Neural cell (in vitro differentiated cells): ENCODE measurements around the gene FYN. TPM values are rescaled to one million over a fixed set of nuclear protein-coding genes. Genes with fewer than 3 reads are reported as not detected.

ENCODE experiments used
- H2AFZ ChIP-seq: fragments of 200-600, 300-800 bp; sonication (generic), shearing (Covaris generic); 2 replicates; pipeline ENCODE4 v1.6.0; 2014; ENCODE audit warnings: low read depth, mild to moderate bottlenecking, antibody characterized with exemption, low read length, moderate library complexity
- H3F3A ChIP-seq: fragments of 200-600 bp; shearing (Covaris generic); 2 replicates; pipeline ENCODE4 v1.6.1; 2016; ENCODE audit warnings: mild to moderate bottlenecking, moderate library complexity, mixed read lengths, antibody characterized with exemption, low read length; ENCODE audit not compliant: insufficient read depth, poor library complexity, severe bottlenecking
- H3K27ac ChIP-seq: fragments of 200-600, 300-800 bp; sonication (generic), shearing (Covaris generic); 2 replicates; pipeline ENCODE4 v1.5.1; 2014; ENCODE audit warnings: mild to moderate bottlenecking, low read length, moderate library complexity
- H3K27me3 ChIP-seq: fragments of 300-800, 200-600 bp; sonication (generic), shearing (Covaris generic); 2 replicates; pipeline ENCODE4 v1.6.0; 2014; ENCODE audit warnings: mild to moderate bottlenecking, low read depth, low read length, moderate library complexity; ENCODE audit not compliant: insufficient read depth
- H3K36me3 ChIP-seq: fragments of 300-800, 200-600 bp; sonication (generic), shearing (Covaris generic); 2 replicates; pipeline ENCODE4 v1.5.1; 2014; ENCODE audit warnings: mild to moderate bottlenecking, antibody characterized with exemption, low read length, moderate library complexity; ENCODE audit not compliant: insufficient read depth
- H3K4me2 ChIP-seq: fragments of 300-800, 200-600 bp; sonication (generic), shearing (Covaris generic); 2 replicates; pipeline ENCODE4 v1.6.0; 2014; ENCODE audit warnings: mild to moderate bottlenecking, low read length
- H3K4me3 ChIP-seq: fragments of 300-800, 200-600 bp; sonication (generic), shearing (Covaris generic); 2 replicates; pipeline ENCODE4 v1.5.1; 2014; ENCODE audit warnings: mild to moderate bottlenecking, low read length, moderate library complexity
- H3K79me2 ChIP-seq: fragments of 200-600 bp; shearing (Covaris generic); replicated peaks from 2 replicates; pipeline ENCODE4 v1.6.0; 2014; ENCODE audit warnings: mild to moderate bottlenecking, low read length, moderate library complexity; ENCODE audit not compliant: insufficient read depth
- H3K9ac ChIP-seq: fragments of 300-800, 200-600 bp; sonication (generic), shearing (Covaris generic); 2 replicates; pipeline ENCODE4 v1.6.1; 2016; ENCODE audit warnings: mild to moderate bottlenecking, low read length, mixed read lengths
- H3K9me2 ChIP-seq: fragments of 200-600 bp; shearing (Covaris generic); 2 replicates; pipeline ENCODE4 v1.6.1; 2016; ENCODE audit warnings: mild to moderate bottlenecking, low read length, mixed read lengths; ENCODE audit not compliant: insufficient read depth
- H3K9me3 ChIP-seq: fragments of 200-600, 300-800 bp; sonication (generic), shearing (Covaris generic); 2 replicates; pipeline ENCODE4 v1.6.1; 2016; ENCODE audit warnings: mild to moderate bottlenecking, mixed run types, low read length, moderate library complexity, mixed read lengths
- H4K20me1 ChIP-seq: fragments of 200-600 bp; shearing (Covaris generic); 2 replicates; pipeline ENCODE4 v1.6.1; 2016; ENCODE audit warnings: mild to moderate bottlenecking, mixed run types; ENCODE audit not compliant: insufficient read depth
- EP300 ChIP-seq: fragments of 450-650 bp; conservative IDR thresholded peaks from 2 replicates; pipeline ENCODE4 v1.6.1; 2014; ENCODE audit warnings: antibody characterized with exemption, mild to moderate bottlenecking, moderate library complexity; ENCODE audit not compliant: poor library complexity, severe bottlenecking
- EZH2 ChIP-seq: fragments of 200-600, 300-800 bp; shearing (Covaris generic), sonication (generic); IDR thresholded peaks from 2 replicates; pipeline ENCODE4 v1.6.1; 2014; ENCODE audit warnings: antibody characterized with exemption, low read length, borderline replicate concordance, mild to moderate bottlenecking; ENCODE audit not compliant: insufficient read depth, poor library complexity, severe bottlenecking
- MXI1 ChIP-seq: fragments of 450-650 bp; conservative IDR thresholded peaks from 2 replicates; pipeline ENCODE4 v1.6.1; 2014; ENCODE audit warnings: antibody characterized with exemption, mild to moderate bottlenecking; ENCODE audit not compliant: poor library complexity, severe bottlenecking
- POLR2AphosphoS5 ChIP-seq: IDR thresholded peaks from 2 replicates; pipeline ENCODE4 v1.6.1; 2012
- RAD21 ChIP-seq: fragments of 450-650 bp; conservative IDR thresholded peaks from 2 replicates; pipeline ENCODE4 v1.6.1; 2014; ENCODE audit warnings: antibody characterized with exemption, mild to moderate bottlenecking, moderate library complexity
- SMC3 ChIP-seq: fragments of 450-650 bp; conservative IDR thresholded peaks from 2 replicates; pipeline ENCODE4 v1.6.1; 2014; ENCODE audit warnings: antibody characterized with exemption, mild to moderate bottlenecking, moderate library complexity; ENCODE audit not compliant: poor library complexity
- TAF1 ChIP-seq: IDR thresholded peaks from 2 replicates; pipeline ENCODE4 v1.6.1; 2012; ENCODE audit warnings: low read depth
- polyA plus RNA-seq: library from polyadenylated mRNA; depleted of rRNA; stranded (reverse); fragments of >200 nt; gene quantifications from 2 replicates; pipeline ENCODE4 v1.2.3, GENCODE V29; 2014
- TF ChIP-seq, protein P1 (sequence below): fragments of 450-650 bp; IDR thresholded peaks from 2 replicates; pipeline ENCODE4 v1.5.1; 2014; ENCODE audit warnings: antibody characterized with exemption, mild to moderate bottlenecking, moderate library complexity; ENCODE audit not compliant: poor library complexity, severe bottlenecking
- TF ChIP-seq, protein P2 (sequence below): IDR thresholded peaks from 2 replicates; pipeline ENCODE4 v1.6.1; 2012; ENCODE audit warnings: borderline replicate concordance

FYN gene
- polyA plus RNA-seq, 1 donor from 2014 or later, result 277 TPM

DNA sequence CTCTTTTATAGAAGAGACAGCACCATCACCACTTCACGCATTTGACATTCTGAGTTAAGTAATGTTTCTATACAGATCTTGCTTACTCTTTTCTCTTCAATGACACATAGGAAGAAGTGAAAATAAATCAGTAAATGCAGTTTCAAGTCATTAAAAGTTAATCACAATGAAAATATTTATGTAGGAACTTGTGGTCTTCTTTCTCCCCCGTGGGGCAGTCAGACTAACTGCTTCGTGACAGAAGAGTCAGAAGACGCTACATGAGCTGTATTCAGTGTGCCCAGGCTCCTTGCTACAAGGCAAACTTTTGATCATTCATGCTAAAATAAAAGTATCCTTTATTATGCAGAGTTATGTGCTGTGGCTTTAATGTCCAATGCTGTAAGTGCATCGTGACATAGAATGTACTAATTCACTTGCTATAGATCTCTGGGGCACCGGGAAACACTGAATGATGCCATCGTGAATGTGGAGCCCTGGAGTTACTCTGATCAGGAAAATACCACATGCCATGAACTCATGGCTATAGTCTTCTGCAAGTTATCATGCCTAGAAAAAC lies 149.8 kb downstream of the FYN start:
- Histone ChIP-seq H3K27ac (no peak overlapping the region), H3K9me3 (no peaks in the 10 kb centered on the region), H3K36me3 (peaks cover 4% of the 10 kb centered on the region), H3K4me3 (no peak overlapping the region), H2AFZ (no peak overlapping the region), H3K9me2 (no peaks in the 10 kb centered on the region), H3K27me3 (no peaks in the 10 kb centered on the region), H3K79me2 (peaks cover 25% of the 10 kb centered on the region), H3K4me2 (no peak overlapping the region), H4K20me1 (no peaks in the 10 kb centered on the region), H3K9ac (no peak overlapping the region), H3F3A (no peaks in the 10 kb centered on the region)
- TF ChIP-seq RAD21 (no peak), EZH2 (no peak), SMC3 (no peak), TAF1 (no peak), EP300 (no peak), MXI1 (no peak), POLR2AphosphoS5 (no peak)
- TF ChIP-seq, protein P1, sequence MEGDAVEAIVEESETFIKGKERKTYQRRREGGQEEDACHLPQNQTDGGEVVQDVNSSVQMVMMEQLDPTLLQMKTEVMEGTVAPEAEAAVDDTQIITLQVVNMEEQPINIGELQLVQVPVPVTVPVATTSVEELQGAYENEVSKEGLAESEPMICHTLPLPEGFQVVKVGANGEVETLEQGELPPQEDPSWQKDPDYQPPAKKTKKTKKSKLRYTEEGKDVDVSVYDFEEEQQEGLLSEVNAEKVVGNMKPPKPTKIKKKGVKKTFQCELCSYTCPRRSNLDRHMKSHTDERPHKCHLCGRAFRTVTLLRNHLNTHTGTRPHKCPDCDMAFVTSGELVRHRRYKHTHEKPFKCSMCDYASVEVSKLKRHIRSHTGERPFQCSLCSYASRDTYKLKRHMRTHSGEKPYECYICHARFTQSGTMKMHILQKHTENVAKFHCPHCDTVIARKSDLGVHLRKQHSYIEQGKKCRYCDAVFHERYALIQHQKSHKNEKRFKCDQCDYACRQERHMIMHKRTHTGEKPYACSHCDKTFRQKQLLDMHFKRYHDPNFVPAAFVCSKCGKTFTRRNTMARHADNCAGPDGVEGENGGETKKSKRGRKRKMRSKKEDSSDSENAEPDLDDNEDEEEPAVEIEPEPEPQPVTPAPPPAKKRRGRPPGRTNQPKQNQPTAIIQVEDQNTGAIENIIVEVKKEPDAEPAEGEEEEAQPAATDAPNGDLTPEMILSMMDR, result no peak
- TF ChIP-seq, protein P2, sequence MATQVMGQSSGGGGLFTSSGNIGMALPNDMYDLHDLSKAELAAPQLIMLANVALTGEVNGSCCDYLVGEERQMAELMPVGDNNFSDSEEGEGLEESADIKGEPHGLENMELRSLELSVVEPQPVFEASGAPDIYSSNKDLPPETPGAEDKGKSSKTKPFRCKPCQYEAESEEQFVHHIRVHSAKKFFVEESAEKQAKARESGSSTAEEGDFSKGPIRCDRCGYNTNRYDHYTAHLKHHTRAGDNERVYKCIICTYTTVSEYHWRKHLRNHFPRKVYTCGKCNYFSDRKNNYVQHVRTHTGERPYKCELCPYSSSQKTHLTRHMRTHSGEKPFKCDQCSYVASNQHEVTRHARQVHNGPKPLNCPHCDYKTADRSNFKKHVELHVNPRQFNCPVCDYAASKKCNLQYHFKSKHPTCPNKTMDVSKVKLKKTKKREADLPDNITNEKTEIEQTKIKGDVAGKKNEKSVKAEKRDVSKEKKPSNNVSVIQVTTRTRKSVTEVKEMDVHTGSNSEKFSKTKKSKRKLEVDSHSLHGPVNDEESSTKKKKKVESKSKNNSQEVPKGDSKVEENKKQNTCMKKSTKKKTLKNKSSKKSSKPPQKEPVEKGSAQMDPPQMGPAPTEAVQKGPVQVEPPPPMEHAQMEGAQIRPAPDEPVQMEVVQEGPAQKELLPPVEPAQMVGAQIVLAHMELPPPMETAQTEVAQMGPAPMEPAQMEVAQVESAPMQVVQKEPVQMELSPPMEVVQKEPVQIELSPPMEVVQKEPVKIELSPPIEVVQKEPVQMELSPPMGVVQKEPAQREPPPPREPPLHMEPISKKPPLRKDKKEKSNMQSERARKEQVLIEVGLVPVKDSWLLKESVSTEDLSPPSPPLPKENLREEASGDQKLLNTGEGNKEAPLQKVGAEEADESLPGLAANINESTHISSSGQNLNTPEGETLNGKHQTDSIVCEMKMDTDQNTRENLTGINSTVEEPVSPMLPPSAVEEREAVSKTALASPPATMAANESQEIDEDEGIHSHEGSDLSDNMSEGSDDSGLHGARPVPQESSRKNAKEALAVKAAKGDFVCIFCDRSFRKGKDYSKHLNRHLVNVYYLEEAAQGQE, result no peak

DNA sequence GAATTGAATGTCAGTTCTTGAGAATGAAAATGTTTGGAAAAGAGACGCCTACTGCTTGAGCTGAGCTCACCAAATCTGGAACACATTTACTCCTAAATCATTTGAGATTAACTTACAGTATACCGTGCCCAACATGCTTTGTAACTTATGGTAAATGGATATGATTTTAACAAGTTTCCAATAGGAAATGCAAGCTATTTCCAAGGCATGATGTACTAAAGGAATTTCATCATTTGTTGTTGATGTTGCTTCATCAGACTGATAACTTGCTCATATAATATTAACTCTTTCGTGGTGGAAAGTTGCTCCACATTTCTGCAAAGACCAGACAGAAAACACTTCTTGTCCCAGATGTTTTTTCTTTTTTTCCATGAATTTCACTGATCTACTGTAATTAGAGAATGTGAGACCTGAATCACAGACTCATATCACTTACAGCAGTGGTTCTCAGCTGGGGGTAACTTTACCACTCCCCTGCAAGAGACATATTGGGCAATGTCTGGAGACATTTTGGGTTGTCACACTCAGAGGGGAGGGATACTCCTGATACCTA lies 151.0 kb downstream of the FYN start:
- H3F3A ChIP-seq, result no peaks in the 10 kb centered on the region
- TF ChIP-seq, protein P1, result no peak
- TF ChIP-seq TAF1, result no peak
- no peak for TF ChIP-seq SMC3
- TF ChIP-seq EZH2, result no peak

More for the DNA sequence above, 151.0 kb downstream of the FYN start:
- peaks cover 4% of the 10 kb centered on the region for H3K36me3 ChIP-seq
- peaks cover 13% of the 10 kb centered on the region for H3K79me2 ChIP-seq
- H3K4me2 ChIP-seq, result no peak overlapping the region
- no peaks in the 10 kb centered on the region for H3K27me3 ChIP-seq
- H3K4me3 ChIP-seq, result no peak overlapping the region
- H3K9me3 ChIP-seq, result no peaks in the 10 kb centered on the region
- no peaks in the 10 kb centered on the region for H4K20me1 ChIP-seq
- H2AFZ ChIP-seq, result no peak overlapping the region
- H3K9ac ChIP-seq, result no peak overlapping the region
- H3K9me2 ChIP-seq, result no peaks in the 10 kb centered on the region
- H3K27ac ChIP-seq, result no peak overlapping the region
